Measurements from ENCODE around the gene RAPGEF6. TPM values are rescaled to one million over a fixed set of nuclear protein-coding genes. Genes with fewer than 3 reads are reported as not detected.

RAPGEF6 gene
- total RNA-seq, result 15.6 and 18.6 TPM in 2 replicates

GRCh38 chr5:131634996-131635683 lies at the start of gene RAPGEF6:
RAPGEF6 (minus strand) TSS chr5:131635229; CDS start chr5:131635030, 199 bp downstream.
- H3K27ac ChIP-seq (ENCODE audit: low read depth, low read length), result peak within 1 kb of the TSS; percentile 96
- peak; percentile 76 for DNase-seq (ENCODE audit: insufficient read length, low spot score, missing footprints)
- TF ChIP-seq, protein P1, sequence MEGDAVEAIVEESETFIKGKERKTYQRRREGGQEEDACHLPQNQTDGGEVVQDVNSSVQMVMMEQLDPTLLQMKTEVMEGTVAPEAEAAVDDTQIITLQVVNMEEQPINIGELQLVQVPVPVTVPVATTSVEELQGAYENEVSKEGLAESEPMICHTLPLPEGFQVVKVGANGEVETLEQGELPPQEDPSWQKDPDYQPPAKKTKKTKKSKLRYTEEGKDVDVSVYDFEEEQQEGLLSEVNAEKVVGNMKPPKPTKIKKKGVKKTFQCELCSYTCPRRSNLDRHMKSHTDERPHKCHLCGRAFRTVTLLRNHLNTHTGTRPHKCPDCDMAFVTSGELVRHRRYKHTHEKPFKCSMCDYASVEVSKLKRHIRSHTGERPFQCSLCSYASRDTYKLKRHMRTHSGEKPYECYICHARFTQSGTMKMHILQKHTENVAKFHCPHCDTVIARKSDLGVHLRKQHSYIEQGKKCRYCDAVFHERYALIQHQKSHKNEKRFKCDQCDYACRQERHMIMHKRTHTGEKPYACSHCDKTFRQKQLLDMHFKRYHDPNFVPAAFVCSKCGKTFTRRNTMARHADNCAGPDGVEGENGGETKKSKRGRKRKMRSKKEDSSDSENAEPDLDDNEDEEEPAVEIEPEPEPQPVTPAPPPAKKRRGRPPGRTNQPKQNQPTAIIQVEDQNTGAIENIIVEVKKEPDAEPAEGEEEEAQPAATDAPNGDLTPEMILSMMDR (IDR thresholded peaks at IDR 0.05; ENCODE audit: extremely low read depth, low read depth, low read length), result no peak

DNA sequence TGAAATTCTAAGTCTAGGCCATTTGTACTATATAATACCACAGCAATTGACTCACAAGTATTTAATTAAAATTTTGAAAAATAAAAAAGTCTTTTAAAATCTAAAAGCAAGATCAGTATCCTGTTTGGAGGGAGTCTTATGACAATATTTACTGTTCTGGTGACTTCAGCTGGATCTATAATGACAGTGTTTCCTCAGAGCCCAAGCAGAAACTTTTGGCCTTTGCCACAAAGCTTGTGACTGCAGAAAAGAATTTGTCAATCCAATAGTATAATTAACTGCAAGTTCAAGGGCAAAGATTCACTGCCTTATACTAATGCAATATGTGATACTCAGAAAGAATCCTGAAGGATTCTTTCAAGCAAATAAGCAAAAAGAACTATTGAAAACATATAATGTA lies 49.6 kb upstream of the RAPGEF6 start:
- H3K79me2 ChIP-seq (ENCODE audit: insufficient read depth, low read length), result peaks cover 20% of the 10 kb centered on the region
- H3K36me3 ChIP-seq (ENCODE audit: insufficient read depth, low read length), result peaks cover 5% of the 10 kb centered on the region
- H3K4me3 ChIP-seq (ENCODE audit: insufficient read depth, low read length), result no peak overlapping the region
- DNase-seq (ENCODE audit: insufficient read length, low spot score, missing footprints), result no peak
- H4K20me1 ChIP-seq (ENCODE audit: insufficient read depth, low read length), result no peaks in the 10 kb centered on the region
- TF ChIP-seq, protein P1 (IDR thresholded peaks at IDR 0.05; ENCODE audit: extremely low read depth, low read depth, low read length), result no peak
- peaks cover 5% of the 10 kb centered on the region for H3K4me1 ChIP-seq (ENCODE audit: insufficient read depth, low read length)
- H3K27me3 ChIP-seq (ENCODE audit: insufficient read depth, low read length), result no peaks in the 10 kb centered on the region
- no peak overlapping the region for H3K4me2 ChIP-seq (ENCODE audit: insufficient read depth, low read length)
- no peak overlapping the region for H3K27ac ChIP-seq (ENCODE audit: low read depth, low read length)
- no peak overlapping the region for H2AFZ ChIP-seq (ENCODE audit: low read length)
- no peaks in the 10 kb centered on the region for H3K9me3 ChIP-seq (ENCODE audit: low read depth, low read length)

More at GRCh38 chr5:131634996-131635683, at the start of gene RAPGEF6:
- peak within 1 kb of the TSS; percentile 97 for H2AFZ ChIP-seq (ENCODE audit: low read length)
- peak within 1 kb of the TSS; percentile 99 for H3K4me3 ChIP-seq (ENCODE audit: insufficient read depth, low read length)
- peaks cover 48% of the 10 kb centered on the region for H3K79me2 ChIP-seq (ENCODE audit: insufficient read depth, low read length)
- peaks cover 3% of the 10 kb centered on the region for H4K20me1 ChIP-seq (ENCODE audit: insufficient read depth, low read length)
- no peaks in the 10 kb centered on the region for H3K36me3 ChIP-seq (ENCODE audit: insufficient read depth, low read length)
- H3K4me1 ChIP-seq (ENCODE audit: insufficient read depth, low read length), result peaks cover 29% of the 10 kb centered on the region
- no peaks in the 10 kb centered on the region for H3K27me3 ChIP-seq (ENCODE audit: insufficient read depth, low read length)
- H3K9me3 ChIP-seq (ENCODE audit: low read depth, low read length), result no peaks in the 10 kb centered on the region
- H3K4me2 ChIP-seq (ENCODE audit: insufficient read depth, low read length), result peak within 1 kb of the TSS; percentile 98

GRCh38 chr5:131684051-131684450 lies 49.0 kb upstream of the RAPGEF6 start:
- Histone ChIP-seq H3K79me2 (ENCODE audit: insufficient read depth, low read length) (peaks cover 23% of the 10 kb centered on the region), H3K4me2 (ENCODE audit: insufficient read depth, low read length) (no peak overlapping the region), H3K27me3 (ENCODE audit: insufficient read depth, low read length) (no peaks in the 10 kb centered on the region), H3K4me1 (ENCODE audit: insufficient read depth, low read length) (peaks cover 7% of the 10 kb centered on the region), H3K27ac (ENCODE audit: low read depth, low read length) (no peak overlapping the region), H3K9me3 (ENCODE audit: low read depth, low read length) (no peaks in the 10 kb centered on the region), H3K4me3 (ENCODE audit: insufficient read depth, low read length) (no peak overlapping the region), H2AFZ (ENCODE audit: low read length) (no peak overlapping the region), H3K36me3 (ENCODE audit: insufficient read depth, low read length) (peaks cover 7% of the 10 kb centered on the region), H4K20me1 (ENCODE audit: insufficient read depth, low read length) (no peaks in the 10 kb centered on the region)
- TF ChIP-seq, protein P1 (IDR thresholded peaks at IDR 0.05; ENCODE audit: extremely low read depth, low read depth, low read length), result no peak
- no peak for DNase-seq (ENCODE audit: insufficient read length, low spot score, missing footprints)

- peaks cover 10% of the 10 kb centered on the region for H3K36me3 ChIP-seq (ENCODE audit: insufficient read depth, low read length)
- H4K20me1 ChIP-seq (ENCODE audit: insufficient read depth, low read length), result no peaks in the 10 kb centered on the region
- peaks cover 24% of the 10 kb centered on the region for H3K79me2 ChIP-seq (ENCODE audit: insufficient read depth, low read length)
- no peak overlapping the region for H3K4me3 ChIP-seq (ENCODE audit: insufficient read depth, low read length)
- H3K27me3 ChIP-seq (ENCODE audit: insufficient read depth, low read length), result no peaks in the 10 kb centered on the region
- TF ChIP-seq, protein P1 (IDR thresholded peaks at IDR 0.05; ENCODE audit: extremely low read depth, low read depth, low read length), result no peak
- no peak overlapping the region for H2AFZ ChIP-seq (ENCODE audit: low read length)
- H3K27ac ChIP-seq (ENCODE audit: low read depth, low read length), result no peak overlapping the region
- no peaks in the 10 kb centered on the region for H3K9me3 ChIP-seq (ENCODE audit: low read depth, low read length)
- no peak overlapping the region for H3K4me2 ChIP-seq (ENCODE audit: insufficient read depth, low read length)
- peaks cover 7% of the 10 kb centered on the region for H3K4me1 ChIP-seq (ENCODE audit: insufficient read depth, low read length)
- DNase-seq (ENCODE audit: insufficient read length, low spot score, missing footprints), result no peak
These were observed 47.8 kb upstream of the RAPGEF6 start for GRCh38 chr5:131682826-131683225.

Measured in osteoblast (primary cell).